ENCODE data around the gene UBALD1. TPM values are rescaled to one million over a fixed set of nuclear protein-coding genes. Genes with fewer than 3 reads are reported as not detected.

UBALD1 gene
- total RNA-seq, 1 experiment from 2014 or later = 58.4 TPM

- Histone ChIP-seq H3K27ac (no peak overlapping the region), H3K36me3 (ENCODE audit: low read depth) (no peaks in the 10 kb centered on the region), H3K4me1 (replicated peaks; ENCODE audit: insufficient read depth) (no peaks in the 10 kb centered on the region), H3F3A (ENCODE audit: insufficient read depth, low read depth) (no peaks in the 10 kb centered on the region), H3K4me3 (no peak overlapping the region), H3K27me3 (ENCODE audit: insufficient read depth, low read depth) (peaks cover 60% of the 10 kb centered on the region), H3K4me2 (no peak overlapping the region), H3K9me3 (ENCODE audit: insufficient read depth, low read depth) (no peaks in the 10 kb centered on the region), H4K20me1 (ENCODE audit: insufficient read depth) (no peaks in the 10 kb centered on the region), H2AFZ (no peak overlapping the region), H3K79me2 (ENCODE audit: low read depth) (no peaks in the 10 kb centered on the region), H3K9me2 (ENCODE audit: insufficient read depth) (no peaks in the 10 kb centered on the region)
- no peak for TF ChIP-seq EZH2 (IDR thresholded peaks at IDR 0.05; ENCODE audit: low read depth)
- no peak for TF ChIP-seq CTCF (conservative IDR thresholded peaks at IDR 0.05)
- ChIA-PET CTCF (interaction anchor here (0.8 kb wide), 1 partner anchor 94 kb away, joined by 3 read pairs; no protein-coding TSS in a partner anchor), POLR2A (ENCODE audit: unreplicated experiment) (no interaction called here)
- intact Hi-C loops (cut with micrococcal nuclease; ENCODE audit: unreplicated experiment) = no loop called here
- BruUV-seq (replicated peaks) = no TSS peak
- DNase-seq = no peak
These were observed 20.0 kb downstream of the UBALD1 start for GRCh38 chr16:4594433-4595410.

- H3K27ac ChIP-seq = no peak overlapping the region
- TF ChIP-seq CTCF (conservative IDR thresholded peaks at IDR 0.05) (no peak), EZH2 (IDR thresholded peaks at IDR 0.05; ENCODE audit: low read depth) (no peak)
- POLR2A ChIA-PET (ENCODE audit: unreplicated experiment) = no interaction called here
- no peaks in the 10 kb centered on the region for H4K20me1 ChIP-seq (ENCODE audit: insufficient read depth)
- intact Hi-C loops (cut with micrococcal nuclease; ENCODE audit: unreplicated experiment) = no loop called here
- H3K4me1 ChIP-seq (replicated peaks; ENCODE audit: insufficient read depth) = no peaks in the 10 kb centered on the region
- H3K4me3 ChIP-seq = no peak overlapping the region
- no peak overlapping the region for H2AFZ ChIP-seq
- peaks cover 49% of the 10 kb centered on the region for H3K27me3 ChIP-seq (ENCODE audit: insufficient read depth, low read depth)
- H3K9me2 ChIP-seq (ENCODE audit: insufficient read depth) = no peaks in the 10 kb centered on the region
- H3K36me3 ChIP-seq (ENCODE audit: low read depth) = no peaks in the 10 kb centered on the region
- H3K9me3 ChIP-seq (ENCODE audit: insufficient read depth, low read depth) = peaks cover 9% of the 10 kb centered on the region; the same call in 1 of the 2 replicates
- no peaks in the 10 kb centered on the region for H3F3A ChIP-seq (ENCODE audit: insufficient read depth, low read depth)
- no peaks in the 10 kb centered on the region for H3K79me2 ChIP-seq (ENCODE audit: low read depth)
- H3K4me2 ChIP-seq = no peak overlapping the region
- BruUV-seq (replicated peaks) = no TSS peak
- DNase-seq = no peak
- CTCF ChIA-PET = no interaction called here
These were observed 21.6 kb downstream of the UBALD1 start for GRCh38 chr16:4593086-4593485.

- Histone ChIP-seq H3K36me3 (ENCODE audit: low read depth) (no peaks in the 10 kb centered on the region), H3K4me3 (no peak overlapping the region), H3K27ac (no peak overlapping the region), H3K4me2 (no peak overlapping the region), H3K27me3 (ENCODE audit: insufficient read depth, low read depth) (peaks cover 43% of the 10 kb centered on the region), H2AFZ (no peak overlapping the region), H3K9me2 (ENCODE audit: insufficient read depth) (no peaks in the 10 kb centered on the region), H3K79me2 (ENCODE audit: low read depth) (no peaks in the 10 kb centered on the region), H4K20me1 (ENCODE audit: insufficient read depth) (no peaks in the 10 kb centered on the region), H3K9me3 (ENCODE audit: insufficient read depth, low read depth) (peaks cover 9% of the 10 kb centered on the region; the same call in 1 of the 2 replicates), H3K4me1 (replicated peaks; ENCODE audit: insufficient read depth) (no peaks in the 10 kb centered on the region), H3F3A (ENCODE audit: insufficient read depth, low read depth) (no peaks in the 10 kb centered on the region)
- POLR2A ChIA-PET (ENCODE audit: unreplicated experiment) = no interaction called here
- DNase-seq = no peak
- CTCF ChIA-PET = no interaction called here
- no peak for TF ChIP-seq EZH2 (IDR thresholded peaks at IDR 0.05; ENCODE audit: low read depth)
- TF ChIP-seq CTCF (conservative IDR thresholded peaks at IDR 0.05) = no peak
- intact Hi-C loops (cut with micrococcal nuclease; ENCODE audit: unreplicated experiment) = no loop called here
- no TSS peak for BruUV-seq (replicated peaks)
These were observed 22.8 kb downstream of the UBALD1 start for GRCh38 chr16:4591706-4592470.

All from PC-9 (cell line).